CD14-positive monocyte (primary cell): ENCODE data around the gene TIAM1. TPM values are rescaled to one million over a fixed set of nuclear protein-coding genes. Genes with fewer than 3 reads are reported as not detected.
A peak's percentile ranks its signal among the peaks of the same experiment; 100 is the strongest.

Experiments
- DNase-seq, 3 donors: peaks; one replicate each; pipeline ENCODE4 v3.0.0-alpha.2; 2011 to 2022
- H2AFZ ChIP-seq: 2 replicates; pipeline ENCODE4 v1.6.0; 2012; ENCODE audit warnings: mild to moderate bottlenecking, low read depth, low read length, inconsistent platforms; ENCODE audit not compliant: insufficient read depth, poor library complexity, severe bottlenecking
- H3K27ac ChIP-seq, 2 donors: 1 replicate in 1 of 2; 2 replicates in 1 of 2; pipeline ENCODE4 v1.5.1; 2012 to 2013; ENCODE audit warnings: low read length in 2 of 2, control low read depth in 1 of 2, inconsistent platforms in 1 of 2, low read depth in 1 of 2, mild to moderate bottlenecking in 1 of 2
- H3K27me3 ChIP-seq, 2 donors: one replicate each; pipeline versions ENCODE4 v1.6.0 to v1.6.1; 2011 to 2013; ENCODE audit warnings: low read length in 2 of 2; ENCODE audit not compliant: control insufficient read depth in 2 of 2, insufficient read depth in 2 of 2
- H3K36me3 ChIP-seq, 2 donors: replicated peaks in 1 of 2; 1 replicate in 1 of 2; 2 replicates in 1 of 2; pipeline versions ENCODE4 v1.5.1 to v1.6.1; 2012 to 2013; ENCODE audit warnings: low read length in 2 of 2, control low read depth in 1 of 2, inconsistent platforms in 1 of 2, mild to moderate bottlenecking in 1 of 2; ENCODE audit not compliant: insufficient read depth in 2 of 2, control insufficient read depth in 1 of 2
- H3K4me1 ChIP-seq, 2 donors: 1 replicate in 1 of 2; 2 replicates in 1 of 2; pipeline versions ENCODE4 v1.5.1 to v1.6.1; 2012 to 2013; ENCODE audit warnings: low read length in 2 of 2, control low read depth in 1 of 2, inconsistent platforms in 1 of 2, mild to moderate bottlenecking in 1 of 2, moderate library complexity in 1 of 2; ENCODE audit not compliant: insufficient read depth in 2 of 2, control insufficient read depth in 1 of 2
- H3K4me2 ChIP-seq: replicated peaks from 2 replicates; pipeline ENCODE3; 2012; ENCODE audit warnings: low read length, moderate library complexity, mild to moderate bottlenecking; ENCODE audit not compliant: poor library complexity, severe bottlenecking; ENCODE audit errors: extremely low read depth
- H3K4me3 ChIP-seq, 3 experiments: fragments of 200-600 bp in 1 of 3; sonication (generic) in 1 of 3; replicated peaks in 1 of 3; 1 replicate in 2 of 3; 2 replicates in 1 of 3; pipeline ENCODE4 v1.5.1; 2011 to 2013; ENCODE audit warnings: low read length in 3 of 3, mild to moderate bottlenecking in 3 of 3, control low read depth in 2 of 3, low read depth in 2 of 3, inconsistent platforms in 1 of 3, moderate library complexity in 1 of 3
- H3K79me2 ChIP-seq: 2 replicates; pipeline ENCODE4 v1.6.0; 2012; ENCODE audit warnings: mild to moderate bottlenecking, control low read depth, inconsistent platforms, low read length, moderate library complexity; ENCODE audit not compliant: insufficient read depth
- H3K9ac ChIP-seq: 2 replicates; pipeline ENCODE4 v1.6.0; 2017; ENCODE audit warnings: low read length, mild to moderate bottlenecking; ENCODE audit not compliant: insufficient read depth, poor library complexity, severe bottlenecking
- H3K9me3 ChIP-seq, 2 donors: replicated peaks in 1 of 2; 1 replicate in 1 of 2; 2 replicates in 1 of 2; pipeline versions ENCODE4 v1.5.1 to v1.6.1; 2012 to 2013; ENCODE audit warnings: low read length in 2 of 2, control low read depth in 1 of 2; ENCODE audit not compliant: control insufficient read depth in 1 of 2, insufficient read depth in 1 of 2
- H4K20me1 ChIP-seq: 2 replicates; pipeline ENCODE4 v1.6.0; 2012; ENCODE audit warnings: mild to moderate bottlenecking, low read length, control low read depth, moderate library complexity; ENCODE audit not compliant: insufficient read depth
- H3K27ac Mint-ChIP-seq, 7 donors: one replicate each; pipeline ENCODE4 v1.8.0; 2020; ENCODE audit warnings: mild to moderate bottlenecking in 7 of 7, mixed read lengths in 7 of 7, moderate library complexity in 6 of 7, inconsistent platforms in 2 of 7
- H3K27me3 Mint-ChIP-seq, 3 donors: one replicate each; pipeline ENCODE4 v1.8.0; 2021 to 2022; ENCODE audit warnings: low read depth in 3 of 3, mild to moderate bottlenecking in 3 of 3, mixed read lengths in 3 of 3, moderate library complexity in 3 of 3, inconsistent platforms in 1 of 3
- H3K36me3 Mint-ChIP-seq, 2 donors: one replicate each; pipeline ENCODE4 v1.8.0; 2020; ENCODE audit warnings: mixed read lengths in 2 of 2, inconsistent platforms in 1 of 2, mild to moderate bottlenecking in 1 of 2
- H3K4me1 Mint-ChIP-seq: one replicate; pipeline ENCODE4 v1.8.0; 2020; ENCODE audit warnings: mild to moderate bottlenecking, mixed read lengths
- H3K4me3 Mint-ChIP-seq, 2 donors: one replicate each; pipeline ENCODE4 v1.8.0; 2020; ENCODE audit warnings: mild to moderate bottlenecking in 2 of 2, mixed read lengths in 2 of 2, moderate library complexity in 1 of 2
- H3K9me3 Mint-ChIP-seq, 7 donors: one replicate each; pipeline ENCODE4 v1.8.0; 2020 to 2022; ENCODE audit warnings: mixed read lengths in 7 of 7, mild to moderate bottlenecking in 6 of 7, moderate library complexity in 6 of 7, inconsistent platforms in 2 of 7
- CTCF ChIP-seq: fragments of 200-600 bp; IDR thresholded peaks from one replicate; pipeline ENCODE4 v1.8.0; 2022; ENCODE audit warnings: antibody characterized with exemption, mild to moderate bottlenecking
- WGBS: methylation state at CpG from one replicate; pipeline ENCODE4 v1.1.5; 2013; ENCODE audit warnings: missing lambda C conversion rate; ENCODE audit not compliant: insufficient coverage; 5-methylcytosine and 5-hydroxymethylcytosine counted together
- intact Hi-C, 2 donors: fragments of 100-400 bp; cut with micrococcal nuclease; formaldehyde crosslinking; loops; one replicate each; pipeline versions ENCODE4 v1.15.0 to v1.15.1; 2023
- polyA plus RNA-seq, 3 donors: library from polyadenylated mRNA; depleted of rRNA in 1 of 3; unstranded in 2 of 3; stranded (reverse) in 1 of 3; fragments of 300-500 nt in 2 of 3; fragments of >200 nt in 1 of 3; fragmentation: Illumina TruSeq in 2 of 3; gene quantifications; 1 replicate in 2 of 3; 2 replicates in 1 of 3; pipeline ENCODE4 v1.2.3, GENCODE V29; 2012 to 2021

The TIAM1 gene
- polyA plus RNA-seq, 3 donors, result 17.7 to 55.0 (median 45.3) TPM

GRCh38 chr21:31156169-31156568, 187.9 kb downstream of the TIAM1 start:
- H3K9me3 Mint-ChIP-seq, result peaks cover 9 to 26% (median 16%) of the 10 kb centered on the region in 7 donors
- peaks cover 45 to 68% of the 10 kb centered on the region in 2 donors for H3K36me3 Mint-ChIP-seq
- no peak overlapping the region for H3K27ac Mint-ChIP-seq

GRCh38 chr21:31151156-31152045, 192.7 kb downstream of the TIAM1 start:
- Histone ChIP-seq H4K20me1 (peaks cover 9% of the 10 kb centered on the region), H2AFZ (no peak overlapping the region), H3K4me3 (no peak overlapping the region), H3K36me3 (peaks cover 2 to 89% of the 10 kb centered on the region in 2 donors), H3K4me2 (no peak overlapping the region), H3K9ac (no peak overlapping the region), H3K27ac (no peak overlapping the region), H3K4me1 (no peaks in the 10 kb centered on the region), H3K79me2 (no peaks in the 10 kb centered on the region), H3K9me3 (peaks cover 8% of the 10 kb centered on the region in 2 donors), H3K27me3 (no peaks in the 10 kb centered on the region)
- H3K4me1 Mint-ChIP-seq, result no peaks in the 10 kb centered on the region
- intact Hi-C loops, result no loop called here
- peaks cover 2 to 7% (median 2%) of the 10 kb centered on the region in 3 donors for H3K27me3 Mint-ChIP-seq
- peaks cover 4 to 15% (median 12%) of the 10 kb centered on the region in 7 donors for H3K9me3 Mint-ChIP-seq
- peaks cover 66 to 77% of the 10 kb centered on the region in 2 donors for H3K36me3 Mint-ChIP-seq
- WGBS, result no CpG with 5 or more reads among the region's 7 CpGs
- TF ChIP-seq CTCF, result no peak
- H3K27ac Mint-ChIP-seq, result peak overlapping the region in 2 of 7 donors; percentile 21 to 49
- DNase-seq, result no peak
- H3K4me3 Mint-ChIP-seq, result no peak overlapping the region

More at GRCh38 chr21:31156169-31156568, 187.9 kb downstream of the TIAM1 start:
- Histone ChIP-seq H3K27ac (no peak overlapping the region), H4K20me1 (peaks cover 22% of the 10 kb centered on the region), H3K9ac (no peak overlapping the region), H3K79me2 (no peaks in the 10 kb centered on the region), H3K4me1 (peaks cover 17 to 18% of the 10 kb centered on the region in 2 donors), H3K27me3 (no peaks in the 10 kb centered on the region), H3K9me3 (peaks cover 13 to 24% of the 10 kb centered on the region in 2 donors), H2AFZ (no peak overlapping the region), H3K4me2 (no peak overlapping the region), H3K36me3 (peaks cover 0 to 79% of the 10 kb centered on the region in 2 donors), H3K4me3 (no peak overlapping the region)
- Mint-ChIP-seq H3K4me3 (no peak overlapping the region), H3K27me3 (peaks cover 0 to 7% (median 2%) of the 10 kb centered on the region in 3 donors), H3K4me1 (peaks cover 17% of the 10 kb centered on the region)
- no peak for TF ChIP-seq CTCF
- intact Hi-C loops, result no loop called here
- no peak for DNase-seq
